Left renal pelvis (tissue), 4 donors: ENCODE data around the gene PHYKPL. TPM values are rescaled to one million over a fixed set of nuclear protein-coding genes. Genes with fewer than 3 reads are reported as not detected.
"Not testable (repeated sequence)": the region's sequence is repeated elsewhere in the genome, so short reads cannot be mapped to it uniquely, and the experiment has no call there.

Source experiments
- DNase-seq, 4 donors: peaks; one replicate each; pipeline ENCODE4 v3.0.0-alpha.2; 2013; ENCODE audit warnings: low read depth in 4 of 4, low spot score in 3 of 4
- polyA plus RNA-seq, 4 donors: library from polyadenylated mRNA; unstranded; fragments of 120-200 nt; gene quantifications; one replicate each; pipeline ENCODE4 v1.2.1, GENCODE V29; 2013; ENCODE audit not compliant: insufficient read length in 4 of 4

PHYKPL gene
- polyA plus RNA-seq, 4 donors = 52.1 to 124 (median 79.6) TPM

DNA sequence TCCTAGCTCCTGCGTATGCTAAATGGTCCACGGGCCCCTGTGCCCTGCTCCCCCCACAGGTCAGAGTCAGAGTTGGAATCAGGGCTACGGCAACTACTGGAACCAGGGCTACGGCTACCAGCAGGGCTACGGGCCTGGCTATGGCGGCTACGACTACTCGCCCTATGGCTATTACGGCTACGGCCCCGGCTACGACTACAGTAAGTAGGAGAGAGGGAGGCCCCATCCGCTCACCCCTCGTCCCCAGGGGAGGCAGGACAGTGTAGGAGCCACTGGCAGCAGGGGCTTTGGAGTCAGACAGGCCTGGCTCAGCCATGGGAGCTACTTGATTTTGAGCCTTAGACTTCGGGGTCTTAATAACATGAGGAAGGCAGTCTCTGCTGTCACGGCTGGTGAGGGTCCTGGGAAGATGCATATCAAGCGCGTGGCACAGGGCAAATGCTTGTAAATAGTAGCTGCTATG is 22.5 kb downstream of the PHYKPL start:
- no peak for DNase-seq

- no peak for DNase-seq
Observed at GRCh38 chr5:178209334-178210072, 23.1 kb downstream of the PHYKPL start.

- DNase-seq = no peak
Observed at GRCh38 chr5:178208540-178209227, 23.9 kb downstream of the PHYKPL start.

DNA sequence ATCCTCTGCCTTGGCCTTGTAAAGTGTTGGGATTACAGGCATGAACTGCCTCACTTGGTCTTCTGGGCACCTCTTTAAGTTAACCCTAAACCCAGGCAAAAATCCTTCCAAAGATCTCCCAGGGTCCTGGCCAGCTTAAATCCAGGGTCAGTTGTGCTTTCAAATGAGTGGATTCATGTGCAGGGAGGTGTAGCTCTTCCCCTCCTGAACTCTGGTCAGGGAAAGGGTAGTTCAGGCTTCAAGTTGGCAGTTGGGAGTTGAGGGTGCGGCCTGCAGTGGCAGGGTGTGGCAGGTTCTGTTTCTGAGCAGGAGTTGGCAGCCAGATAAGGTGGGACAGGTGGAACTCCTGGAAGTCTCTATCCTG is 24.7 kb downstream of the PHYKPL start:
- DNase-seq = no peak

- DNase-seq = no peak
Observed at GRCh38 chr5:178207183-178207916, 25.3 kb downstream of the PHYKPL start.

DNA sequence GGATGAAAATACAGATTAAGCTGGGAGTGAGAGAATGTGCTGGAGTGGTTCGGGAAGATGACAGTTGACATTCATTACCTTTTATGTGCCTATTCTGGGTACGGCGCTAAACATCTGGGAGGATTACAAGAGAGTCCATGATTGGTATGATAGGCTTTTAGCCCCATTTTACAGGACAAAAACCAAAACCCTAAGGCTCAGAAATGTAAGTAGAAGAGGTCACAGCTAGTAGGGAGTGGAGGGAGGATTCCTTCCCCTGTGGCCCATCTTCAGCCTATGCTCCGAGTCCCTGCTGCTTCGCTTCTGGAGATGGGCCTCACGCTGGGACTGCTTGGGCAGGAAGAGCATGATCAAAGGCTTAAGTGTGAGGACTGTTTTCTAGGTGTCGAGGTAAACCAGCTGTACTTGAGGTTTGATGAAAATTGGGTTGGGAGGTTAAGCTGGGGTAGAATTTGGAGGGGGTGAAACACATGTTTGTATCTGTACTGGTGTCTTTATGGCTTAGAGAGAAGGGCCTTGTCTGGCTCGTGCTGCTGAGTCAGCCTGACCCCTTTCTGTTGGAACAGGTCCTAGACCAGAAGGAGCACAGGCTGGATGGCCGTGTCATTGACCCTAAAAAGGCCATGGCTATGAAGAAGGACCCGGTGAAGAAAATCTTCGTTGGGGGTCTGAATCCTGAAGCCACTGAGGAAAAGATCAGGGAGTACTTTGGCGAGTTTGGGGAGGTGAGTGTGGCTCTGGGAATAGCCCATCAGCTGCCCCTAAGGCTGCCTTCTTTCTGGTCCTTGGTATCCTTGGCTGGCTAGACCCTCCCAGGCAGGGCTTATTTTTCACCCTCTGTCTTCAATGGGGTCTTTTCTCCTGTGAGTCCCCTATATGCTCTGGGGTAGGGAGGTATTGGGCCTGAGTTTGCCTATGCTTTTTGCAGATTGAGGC is 26.2 kb downstream of the PHYKPL start:
- DNase-seq = no peak

DNA sequence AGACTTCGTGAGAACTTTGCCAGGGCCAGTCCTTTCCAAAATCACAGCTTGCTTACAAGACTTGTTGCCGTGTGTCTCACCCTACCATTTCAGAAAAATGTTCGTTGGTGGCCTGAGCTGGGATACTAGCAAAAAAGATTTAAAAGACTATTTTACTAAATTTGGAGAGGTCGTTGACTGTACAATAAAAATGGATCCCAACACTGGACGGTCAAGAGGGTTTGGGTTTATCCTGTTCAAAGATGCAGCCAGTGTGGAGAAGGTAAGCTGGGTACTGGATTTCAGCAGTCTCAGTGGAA is 26.9 kb downstream of the PHYKPL start:
- DNase-seq = no peak

- DNase-seq = peak in 2 of 4 donors; percentile 39 to 52
Observed at GRCh38 chr5:178204935-178205748, 27.5 kb downstream of the PHYKPL start.

- peak; percentile 92 to 94 (median 93) for DNase-seq
Observed at GRCh38 chr5:178204182-178204934, 28.2 kb downstream of the PHYKPL start, which contains the start of gene HNRNPAB. Gene HNRNPAB, plus strand, starts transcription at chr5:178204533. Its CDS starts 305 bp downstream, at chr5:178204838.

GRCh38 chr5:178203670-178204181 is 28.9 kb downstream of the PHYKPL start:
- peak in 1 of 4 donors; percentile 14 for DNase-seq

DNA sequence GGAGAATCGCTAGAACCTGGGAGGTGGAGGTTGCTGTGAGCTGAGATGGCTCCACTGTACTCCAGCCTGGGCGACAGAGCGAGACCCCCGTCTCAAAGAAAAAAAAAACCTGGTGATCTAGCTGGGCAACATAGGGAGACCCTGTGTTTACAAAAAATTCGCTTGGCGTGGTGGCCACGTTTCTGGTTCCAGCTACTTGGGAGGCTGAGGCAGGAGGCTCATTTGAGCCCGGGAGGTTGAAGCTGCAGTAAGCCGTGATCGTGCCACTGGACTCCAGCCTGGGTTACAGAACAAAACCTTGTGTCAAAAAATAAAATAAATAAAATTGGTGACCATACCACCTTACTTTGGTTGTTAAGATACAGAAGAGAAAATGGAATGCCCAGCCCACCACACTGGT is 30.1 kb downstream of the PHYKPL start:
- no peak for DNase-seq

- DNase-seq = no peak
Observed at GRCh38 chr5:178201927-178202235, 30.7 kb downstream of the PHYKPL start.

DNA sequence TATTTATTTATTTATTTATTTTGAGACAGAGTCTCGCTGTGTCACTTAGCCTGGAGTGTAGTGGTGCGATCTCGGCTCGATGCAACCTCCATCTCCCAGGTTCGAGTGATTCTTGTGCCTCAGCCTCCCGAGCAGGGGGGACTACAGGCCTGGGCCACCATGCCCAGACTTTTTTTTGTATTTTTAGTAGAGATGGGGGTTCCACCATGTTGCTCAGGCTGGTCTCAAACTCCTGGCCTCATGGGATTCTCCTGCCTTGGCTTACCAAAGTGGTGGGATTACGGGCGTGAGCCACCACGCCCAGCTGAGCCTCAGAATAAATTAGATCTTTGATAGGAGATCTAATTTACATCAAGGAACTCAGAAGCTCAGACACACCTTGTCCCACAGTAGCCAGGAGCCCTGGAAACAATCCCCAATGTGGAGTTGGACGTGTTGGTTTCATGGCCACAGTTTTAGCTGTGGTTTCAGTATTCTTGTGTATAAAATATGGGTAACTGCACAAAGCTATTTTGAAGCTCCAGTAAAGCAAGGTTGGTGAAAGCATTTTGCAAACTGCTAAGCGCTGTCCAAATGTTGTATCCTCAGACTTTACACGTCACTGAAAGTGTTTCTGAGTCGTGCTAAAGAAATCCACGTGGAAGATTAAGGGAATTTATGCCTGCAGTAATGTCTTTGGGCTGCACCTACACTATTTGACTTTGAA is 31.2 kb downstream of the PHYKPL start:
- DNase-seq = no peak

DNA sequence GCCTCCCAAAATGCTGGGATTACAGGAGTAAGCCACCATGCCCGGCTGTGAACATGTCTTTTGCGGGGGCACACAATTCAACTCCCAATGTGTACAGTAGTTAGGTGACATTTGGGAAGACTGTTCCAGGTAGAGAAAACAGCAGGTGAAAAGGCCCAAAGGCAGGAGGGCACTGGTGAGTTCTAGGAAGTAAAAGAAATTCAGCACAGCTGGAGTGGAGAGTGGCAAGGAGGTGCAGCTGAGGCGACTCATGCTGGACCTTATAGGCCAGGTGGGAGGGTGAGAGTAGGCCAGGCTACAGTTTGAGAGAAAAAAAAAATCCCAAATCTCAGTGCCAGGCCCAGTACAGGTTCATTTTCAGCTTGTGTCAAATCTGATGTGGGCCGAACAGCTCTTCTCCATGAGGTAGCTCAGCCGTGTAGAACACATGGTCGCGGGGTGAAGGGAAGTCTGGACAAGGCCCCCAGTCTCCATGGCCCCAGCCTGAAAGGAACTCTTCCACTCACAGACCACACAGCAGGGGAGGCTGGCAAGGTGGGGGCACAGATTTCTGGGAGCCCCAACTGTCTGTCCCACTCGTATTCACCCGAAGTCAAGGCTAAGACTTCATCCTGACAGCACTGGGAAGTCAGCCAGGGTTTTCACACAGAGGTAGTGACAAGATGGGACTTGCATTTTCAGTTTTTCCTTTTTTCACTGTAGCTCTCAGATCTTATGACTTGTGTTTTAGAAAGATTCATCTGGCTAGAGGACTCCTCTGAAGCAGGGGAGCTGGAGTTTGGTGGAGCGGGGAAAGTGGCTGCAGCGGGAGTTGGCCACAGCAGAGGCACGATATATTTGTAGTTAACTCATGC is 32.8 kb downstream of the PHYKPL start:
- DNase-seq = no peak

- no peak for DNase-seq
Observed at GRCh38 chr5:178198706-178199105, 33.9 kb downstream of the PHYKPL start.

- DNase-seq = not testable (repeated sequence)
Observed at GRCh38 chr5:178198151-178198550, 34.5 kb downstream of the PHYKPL start.

DNA sequence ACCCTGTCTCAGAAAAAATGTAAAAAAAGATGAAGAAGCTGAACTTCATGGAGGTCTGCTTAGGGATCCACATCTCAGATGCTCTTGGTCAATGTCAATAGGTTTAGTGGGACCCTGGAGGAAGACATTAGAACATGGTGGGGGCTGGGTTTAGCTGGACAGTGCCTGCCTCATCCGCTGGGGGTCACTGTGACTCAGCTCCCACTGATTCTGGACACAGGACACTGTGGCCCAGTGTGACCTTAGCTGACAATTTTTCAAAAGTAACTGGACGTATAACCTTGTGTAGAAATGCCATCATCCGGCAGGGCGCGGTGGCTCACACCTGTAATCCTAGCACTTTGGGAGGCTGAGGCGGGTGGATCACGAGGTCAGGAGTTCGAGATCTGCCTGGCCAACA is 35.6 kb downstream of the PHYKPL start:
- DNase-seq = no peak
